Bronchial epithelial cell (primary cell): ENCODE results near the gene PACS2. TPM values are rescaled to one million over a fixed set of nuclear protein-coding genes. Genes with fewer than 3 reads are reported as not detected.
A peak's percentile ranks its signal among the peaks of the same experiment; 100 is the strongest.

Experiments used
- DNase-seq: peaks from one replicate; pipeline ENCODE4 v3.0.0-alpha.2; 2010; ENCODE audit warnings: low read depth
- FAIRE-seq: peaks from 2 replicates; lab custom pipeline; 2011; peaks lifted over from hg19 to GRCh38; lab: Jason Lieb, UNC
- H3K27me3 ChIP-seq: 2 replicates; pipeline ENCODE4 v1.5.1; 2011; ENCODE audit warnings: low read length; ENCODE audit not compliant: control insufficient read depth, insufficient read depth
- H3K36me3 ChIP-seq: 2 replicates; pipeline ENCODE4 v1.5.1; 2011; ENCODE audit warnings: low read length; ENCODE audit not compliant: control insufficient read depth, insufficient read depth
- H3K4me3 ChIP-seq: 2 replicates; pipeline ENCODE4 v1.5.1; 2011; ENCODE audit warnings: mild to moderate bottlenecking, low read depth, low read length, control low read depth
- total RNA-seq: library from RNA; depleted of rRNA; stranded (reverse); fragments of >200 nt; gene quantifications from 2 replicates; pipeline ENCODE4 v1.2.1, GENCODE V29; 2014
- TF ChIP-seq, protein P1 (sequence below): IDR thresholded peaks from 2 replicates; pipeline ENCODE4 v1.5.1; 2011; ENCODE audit warnings: mild to moderate bottlenecking, moderate library complexity, low read length, control low read depth, inconsistent platforms; ENCODE audit not compliant: insufficient read depth, severe bottlenecking

Gene PACS2
- total RNA-seq, 1 donor from 2014 or later = 42.4 TPM

DNA sequence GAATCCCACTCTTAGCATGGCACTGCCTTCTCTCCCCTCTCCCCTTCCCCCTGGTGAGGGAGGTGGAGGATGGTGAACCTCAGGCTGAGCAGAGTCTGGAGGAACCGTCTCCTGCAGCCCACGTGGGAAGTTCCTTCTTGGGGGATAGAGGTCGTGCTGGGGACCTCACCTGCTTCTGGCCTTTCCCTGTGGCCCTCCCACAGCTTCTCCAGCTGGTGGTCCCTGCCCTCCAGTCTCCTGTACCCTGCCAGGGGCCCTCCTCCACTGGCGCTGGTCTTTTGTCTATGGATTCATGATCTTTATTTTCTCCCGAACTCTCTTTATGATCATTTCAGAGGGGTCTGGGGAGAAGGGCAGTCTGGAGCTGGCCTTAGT is 96.1 kb downstream of the PACS2 start:
- no peak for DNase-seq
- Histone ChIP-seq H3K4me3 (no peak overlapping the region), H3K36me3 (no peaks in the 10 kb centered on the region), H3K27me3 (peaks cover 5% of the 10 kb centered on the region)
- FAIRE-seq = no peak
- TF ChIP-seq, protein P1, sequence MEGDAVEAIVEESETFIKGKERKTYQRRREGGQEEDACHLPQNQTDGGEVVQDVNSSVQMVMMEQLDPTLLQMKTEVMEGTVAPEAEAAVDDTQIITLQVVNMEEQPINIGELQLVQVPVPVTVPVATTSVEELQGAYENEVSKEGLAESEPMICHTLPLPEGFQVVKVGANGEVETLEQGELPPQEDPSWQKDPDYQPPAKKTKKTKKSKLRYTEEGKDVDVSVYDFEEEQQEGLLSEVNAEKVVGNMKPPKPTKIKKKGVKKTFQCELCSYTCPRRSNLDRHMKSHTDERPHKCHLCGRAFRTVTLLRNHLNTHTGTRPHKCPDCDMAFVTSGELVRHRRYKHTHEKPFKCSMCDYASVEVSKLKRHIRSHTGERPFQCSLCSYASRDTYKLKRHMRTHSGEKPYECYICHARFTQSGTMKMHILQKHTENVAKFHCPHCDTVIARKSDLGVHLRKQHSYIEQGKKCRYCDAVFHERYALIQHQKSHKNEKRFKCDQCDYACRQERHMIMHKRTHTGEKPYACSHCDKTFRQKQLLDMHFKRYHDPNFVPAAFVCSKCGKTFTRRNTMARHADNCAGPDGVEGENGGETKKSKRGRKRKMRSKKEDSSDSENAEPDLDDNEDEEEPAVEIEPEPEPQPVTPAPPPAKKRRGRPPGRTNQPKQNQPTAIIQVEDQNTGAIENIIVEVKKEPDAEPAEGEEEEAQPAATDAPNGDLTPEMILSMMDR = no peak

- DNase-seq = peak; percentile 29
Observed at GRCh38 chr14:105411017-105411941, 96.7 kb downstream of the PACS2 start.

GRCh38 chr14:105411985-105412770 is 97.6 kb downstream of the PACS2 start:
- H3K36me3 ChIP-seq = no peaks in the 10 kb centered on the region
- DNase-seq = no peak
- no peak overlapping the region for H3K4me3 ChIP-seq
- TF ChIP-seq, protein P1 = no peak
- peaks cover 5% of the 10 kb centered on the region for H3K27me3 ChIP-seq
- no peak for FAIRE-seq

More at GRCh38 chr14:105411017-105411941, 96.7 kb downstream of the PACS2 start:
- Histone ChIP-seq H3K36me3 (no peaks in the 10 kb centered on the region), H3K4me3 (peak overlapping the region; percentile 23), H3K27me3 (peaks cover 5% of the 10 kb centered on the region)
- TF ChIP-seq, protein P1 = no peak
- no peak for FAIRE-seq

GRCh38 chr14:105412771-105413543 is 98.4 kb downstream of the PACS2 start:
- Histone ChIP-seq H3K4me3 (no peak overlapping the region), H3K36me3 (no peaks in the 10 kb centered on the region), H3K27me3 (peaks cover 5% of the 10 kb centered on the region)
- FAIRE-seq = peak; percentile 18
- no peak for DNase-seq
- TF ChIP-seq, protein P1 = no peak

DNA sequence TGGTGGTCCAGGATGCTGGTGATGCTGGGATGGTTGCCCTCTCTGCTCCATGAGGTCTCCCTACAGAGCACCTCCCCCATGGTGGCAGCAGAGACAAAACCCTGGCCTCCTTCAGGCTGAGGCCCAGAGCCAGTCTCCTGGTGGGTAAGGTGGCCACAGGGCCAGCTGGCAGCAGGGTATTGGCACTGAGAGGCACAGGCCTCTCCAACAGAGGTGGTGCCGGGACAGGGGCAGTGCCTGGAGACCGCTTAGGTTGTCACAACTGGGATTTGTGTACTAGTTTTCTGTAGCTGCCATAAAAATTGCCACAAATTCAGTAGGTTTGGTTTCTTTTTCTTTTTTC is 99.0 kb downstream of the PACS2 start:
- Histone ChIP-seq H3K27me3 (peaks cover 5% of the 10 kb centered on the region), H3K36me3 (no peaks in the 10 kb centered on the region), H3K4me3 (no peak overlapping the region)
- no peak for FAIRE-seq
- TF ChIP-seq, protein P1 = no peak
- no peak for DNase-seq
